ENCODE results near the gene UBIAD1. TPM values are rescaled to one million over a fixed set of nuclear protein-coding genes. Genes with fewer than 3 reads are reported as not detected.
A peak's percentile ranks its signal among the peaks of the same experiment; 100 is the strongest.
"Not testable (repeated sequence)": the region's sequence is repeated elsewhere in the genome, so short reads cannot be mapped to it uniquely, and the experiment has no call there.

UBIAD1 gene
- polyA plus RNA-seq (ENCODE audit: insufficient read length in 12 of 12): 10 to 100 TPM in 11 of 12 donors, not detected in 1; 11.7 to 19.9 (median 15.0) TPM
- long read RNA-seq, donor 1, transcript UBIAD1-202 (2 exons, 3,646 nt): major isoform, 15 of 15 reads
- long read RNA-seq, donor 1, partial matches to known transcripts: 0 of 15 reads
- long read RNA-seq, donor 1, other reads (novel, unspliced or antisense): 0 of 15 reads
- long read RNA-seq, donor 2, transcript UBIAD1-202 (2 exons, 3,646 nt): major isoform, 19 of 19 reads
- long read RNA-seq, donor 2, partial matches to known transcripts: 0 of 19 reads
- long read RNA-seq, donor 2, other reads (novel, unspliced or antisense): 0 of 19 reads
- long read RNA-seq, donor 3, partial matches to known transcripts: 0 of 5 reads
- long read RNA-seq, donor 3, other reads (novel, unspliced or antisense): 0 of 5 reads
- long read RNA-seq, donor 4, partial matches to known transcripts: 0 of 3 reads
- long read RNA-seq, donor 4, other reads (novel, unspliced or antisense): 0 of 3 reads
- long read RNA-seq, donor 5, transcript UBIAD1-202 (2 exons, 3,646 nt): major isoform, 16 of 16 reads
- long read RNA-seq, donor 5, partial matches to known transcripts: 0 of 16 reads
- long read RNA-seq, donor 5, other reads (novel, unspliced or antisense): 0 of 16 reads
- long read RNA-seq, donor 6, transcript UBIAD1-202 (2 exons, 3,646 nt): major isoform, 6 of 7 reads
- long read RNA-seq, donor 6, partial matches to known transcripts: 0 of 7 reads
- long read RNA-seq, donor 6, other reads (novel, unspliced or antisense): 0 of 7 reads
- long read RNA-seq, donor 7, transcript UBIAD1-202 (2 exons, 3,646 nt): major isoform, 5 of 5 reads
- long read RNA-seq, donor 7, partial matches to known transcripts: 0 of 5 reads
- long read RNA-seq, donor 7, other reads (novel, unspliced or antisense): 0 of 5 reads
- long read RNA-seq, donor 8, transcript UBIAD1-202 (2 exons, 3,646 nt): major isoform, 10 of 12 reads
- long read RNA-seq, donor 8, partial matches to known transcripts: 0 of 12 reads
- long read RNA-seq, donor 8, other reads (novel, unspliced or antisense): 0 of 12 reads
- long read RNA-seq, donor 9, partial matches to known transcripts: 0 of 3 reads
- long read RNA-seq, donor 9, other reads (novel, unspliced or antisense): 0 of 3 reads
- long read RNA-seq, donor 10, transcript UBIAD1-202 (2 exons, 3,646 nt): major isoform, 10 of 10 reads
- long read RNA-seq, donor 10, partial matches to known transcripts: 0 of 10 reads
- long read RNA-seq, donor 10, other reads (novel, unspliced or antisense): 0 of 10 reads
- long read RNA-seq, donor 11, transcript UBIAD1-202 (2 exons, 3,646 nt): major isoform, 12 of 12 reads
- long read RNA-seq, donor 11, partial matches to known transcripts: 0 of 12 reads
- long read RNA-seq, donor 11, other reads (novel, unspliced or antisense): 0 of 12 reads

- peak; percentile 87 for DNase-seq
These were observed at the start of gene UBIAD1 for GRCh38 chr1:11272832-11273594. UBIAD1 (plus strand) TSS chr1:11273198; CDS start chr1:11273532, 334 bp downstream.

GRCh38 chr1:11227106-11228077, 45.6 kb upstream of the UBIAD1 start:
- DNase-seq: no peak

GRCh38 chr1:11229203-11229602, 43.8 kb upstream of the UBIAD1 start:
- no peak for DNase-seq

- no peak for DNase-seq
These were observed 39.8 kb upstream of the UBIAD1 start for GRCh38 chr1:11233208-11233607.

GRCh38 chr1:11237356-11237755, 35.6 kb upstream of the UBIAD1 start:
- DNase-seq: no peak

GRCh38 chr1:11238311-11238710, 34.7 kb upstream of the UBIAD1 start:
- DNase-seq: no peak

- DNase-seq: no peak
These were observed 27.8 kb upstream of the UBIAD1 start for GRCh38 chr1:11245248-11245647.

GRCh38 chr1:11245904-11246719, 26.9 kb upstream of the UBIAD1 start:
- DNase-seq: no peak

GRCh38 chr1:11248169-11248568, 24.8 kb upstream of the UBIAD1 start:
- DNase-seq: no peak

- no peak for DNase-seq
These were observed 20.5 kb upstream of the UBIAD1 start for GRCh38 chr1:11252538-11252937.

- DNase-seq: no peak
These were observed 19.8 kb upstream of the UBIAD1 start for GRCh38 chr1:11253226-11253625.

GRCh38 chr1:11256299-11256698, 16.7 kb upstream of the UBIAD1 start:
- DNase-seq: no peak

GRCh38 chr1:11262171-11263049, 10.6 kb upstream of the UBIAD1 start, which contains the start of gene MTOR:
MTOR (minus strand) TSS chr1:11262551; CDS start chr1:11259409, 3,142 bp downstream.
- peak; percentile 99 for DNase-seq

- no peak for DNase-seq
These were observed 6.5 kb upstream of the UBIAD1 start for GRCh38 chr1:11266268-11267074.

- not testable (repeated sequence) for DNase-seq
These were observed 5.4 kb upstream of the UBIAD1 start for GRCh38 chr1:11267350-11268337.

Data from muscle of arm (tissue), 14 donors.